ENCODE measurements around the gene KLHL26.

Gene KLHL26

DNA sequence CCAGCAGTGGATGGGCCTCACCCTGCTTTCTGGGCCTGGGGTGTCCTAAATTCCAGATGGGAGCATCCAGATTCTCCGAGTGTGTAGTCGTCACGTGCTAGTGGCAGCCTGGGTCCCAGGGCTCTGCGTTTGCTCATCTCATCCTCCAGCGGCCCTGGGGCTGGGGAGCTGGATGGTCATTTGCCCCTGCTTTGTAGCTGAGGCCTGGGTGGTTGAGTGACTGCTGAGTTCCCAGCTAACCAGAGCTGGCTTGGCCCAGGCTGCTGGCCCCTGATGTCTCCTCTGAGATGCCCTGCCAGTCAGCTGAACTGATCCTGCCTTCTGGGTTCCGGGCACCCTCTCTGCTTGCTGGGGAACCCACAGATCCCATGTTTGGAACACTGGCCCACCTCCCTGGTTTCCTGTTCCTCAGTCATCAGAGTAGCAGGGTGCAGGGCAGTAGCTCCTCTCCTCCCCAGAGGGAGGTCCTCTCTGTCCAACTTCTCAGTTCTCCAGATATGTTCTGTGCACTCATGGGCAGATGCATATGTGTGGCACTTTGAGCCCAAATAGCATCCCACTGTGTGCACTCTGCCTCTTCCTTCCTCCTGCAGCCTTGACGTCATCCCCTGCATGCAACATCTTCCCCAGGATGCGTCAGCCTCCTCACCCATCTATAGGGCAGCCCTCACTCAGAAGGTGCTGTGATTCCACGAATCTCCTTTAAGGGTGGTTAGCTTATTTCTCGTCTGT, 24.3 kb downstream of the KLHL26 start:
- no peak overlapping the region for H3K4me3 ChIP-seq (ENCODE audit: low read depth, low read length)
- DNase-seq (ENCODE audit: low read depth) = no peak
- in situ Hi-C loops (cut with HindIII; ENCODE audit: low sequenced_read_pairs) = no loop called here
- TF ChIP-seq, protein P1, sequence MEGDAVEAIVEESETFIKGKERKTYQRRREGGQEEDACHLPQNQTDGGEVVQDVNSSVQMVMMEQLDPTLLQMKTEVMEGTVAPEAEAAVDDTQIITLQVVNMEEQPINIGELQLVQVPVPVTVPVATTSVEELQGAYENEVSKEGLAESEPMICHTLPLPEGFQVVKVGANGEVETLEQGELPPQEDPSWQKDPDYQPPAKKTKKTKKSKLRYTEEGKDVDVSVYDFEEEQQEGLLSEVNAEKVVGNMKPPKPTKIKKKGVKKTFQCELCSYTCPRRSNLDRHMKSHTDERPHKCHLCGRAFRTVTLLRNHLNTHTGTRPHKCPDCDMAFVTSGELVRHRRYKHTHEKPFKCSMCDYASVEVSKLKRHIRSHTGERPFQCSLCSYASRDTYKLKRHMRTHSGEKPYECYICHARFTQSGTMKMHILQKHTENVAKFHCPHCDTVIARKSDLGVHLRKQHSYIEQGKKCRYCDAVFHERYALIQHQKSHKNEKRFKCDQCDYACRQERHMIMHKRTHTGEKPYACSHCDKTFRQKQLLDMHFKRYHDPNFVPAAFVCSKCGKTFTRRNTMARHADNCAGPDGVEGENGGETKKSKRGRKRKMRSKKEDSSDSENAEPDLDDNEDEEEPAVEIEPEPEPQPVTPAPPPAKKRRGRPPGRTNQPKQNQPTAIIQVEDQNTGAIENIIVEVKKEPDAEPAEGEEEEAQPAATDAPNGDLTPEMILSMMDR (IDR thresholded peaks at IDR 0.05; ENCODE audit: low read depth, low read length, missing control alignments) = no peak

DNA sequence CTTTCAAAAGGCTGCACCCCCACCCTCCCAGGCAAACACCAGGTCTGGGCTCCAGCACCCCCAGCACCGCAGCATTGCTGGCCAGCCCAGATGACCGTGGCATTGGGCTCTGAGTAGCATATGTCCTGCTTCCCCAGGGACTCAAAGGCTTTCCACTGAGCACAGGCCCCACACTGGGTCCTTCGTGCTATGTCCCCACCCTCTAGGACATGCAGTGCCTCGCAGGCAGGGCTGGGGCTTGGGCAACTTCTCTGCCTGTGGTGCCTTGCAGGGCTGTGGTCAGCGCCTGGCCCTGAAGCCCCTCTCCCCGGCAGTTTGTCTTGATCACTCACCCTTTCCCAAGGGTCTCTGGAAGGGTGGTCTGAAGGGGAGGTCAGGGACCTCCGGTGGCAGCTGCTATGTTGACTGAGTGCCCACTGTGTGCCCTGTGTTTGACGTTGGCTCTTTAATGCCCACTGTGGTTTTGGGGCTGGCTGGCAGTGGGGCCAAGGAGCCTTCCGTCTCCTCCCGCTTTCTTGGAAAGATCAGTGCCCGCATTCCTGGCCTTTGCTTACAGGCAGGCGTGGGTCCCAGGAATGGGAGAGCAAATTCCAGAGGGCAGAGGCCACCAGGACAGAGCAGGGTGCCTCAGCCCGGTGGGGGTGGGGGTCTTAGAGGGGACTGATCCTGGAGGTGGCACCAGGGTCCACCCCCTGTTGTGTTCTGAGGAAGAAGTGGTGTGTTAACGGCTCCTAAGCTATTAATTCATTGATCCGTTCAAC, 26.3 kb downstream of the KLHL26 start:
- TF ChIP-seq, protein P1 (IDR thresholded peaks at IDR 0.05; ENCODE audit: low read depth, low read length, missing control alignments) = no peak
- no peak for DNase-seq (ENCODE audit: low read depth)
- in situ Hi-C loops (cut with HindIII; ENCODE audit: low sequenced_read_pairs) = no loop called here
- no peak overlapping the region for H3K4me3 ChIP-seq (ENCODE audit: low read depth, low read length)

DNA sequence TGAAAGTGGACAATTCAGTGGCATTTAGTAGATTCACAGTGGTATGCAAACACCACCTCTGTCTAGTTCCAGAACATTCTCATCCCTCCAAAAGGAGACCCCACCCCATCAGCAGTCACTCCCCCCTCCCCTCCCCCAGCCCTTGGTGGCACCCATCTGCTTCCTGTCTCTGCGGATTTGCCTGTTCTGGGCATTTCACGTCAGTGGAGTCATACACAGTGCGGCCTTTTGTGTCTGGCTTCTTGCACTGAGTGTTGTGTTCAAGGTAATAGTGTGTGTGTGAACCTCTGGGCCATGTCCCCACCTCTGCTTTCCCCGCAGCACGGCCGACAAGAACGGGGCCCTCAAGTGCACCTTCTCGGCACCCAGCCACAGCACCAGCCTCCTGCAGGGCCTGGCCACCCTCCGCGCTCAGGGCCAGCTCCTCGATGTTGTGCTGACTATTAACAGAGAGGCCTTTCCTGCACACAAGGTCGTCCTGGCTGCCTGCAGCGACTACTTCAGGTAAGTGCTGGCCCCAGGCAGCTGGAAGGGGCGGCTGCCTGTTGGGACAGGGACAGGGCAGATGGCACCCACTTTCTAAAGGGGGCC, 27.2 kb downstream of the KLHL26 start:
- TF ChIP-seq, protein P1 (IDR thresholded peaks at IDR 0.05; ENCODE audit: low read depth, low read length, missing control alignments) = no peak
- in situ Hi-C loops (cut with HindIII; ENCODE audit: low sequenced_read_pairs) = no loop called here
- no peak for DNase-seq (ENCODE audit: low read depth)
- H3K4me3 ChIP-seq (ENCODE audit: low read depth, low read length) = no peak overlapping the region

DNA sequence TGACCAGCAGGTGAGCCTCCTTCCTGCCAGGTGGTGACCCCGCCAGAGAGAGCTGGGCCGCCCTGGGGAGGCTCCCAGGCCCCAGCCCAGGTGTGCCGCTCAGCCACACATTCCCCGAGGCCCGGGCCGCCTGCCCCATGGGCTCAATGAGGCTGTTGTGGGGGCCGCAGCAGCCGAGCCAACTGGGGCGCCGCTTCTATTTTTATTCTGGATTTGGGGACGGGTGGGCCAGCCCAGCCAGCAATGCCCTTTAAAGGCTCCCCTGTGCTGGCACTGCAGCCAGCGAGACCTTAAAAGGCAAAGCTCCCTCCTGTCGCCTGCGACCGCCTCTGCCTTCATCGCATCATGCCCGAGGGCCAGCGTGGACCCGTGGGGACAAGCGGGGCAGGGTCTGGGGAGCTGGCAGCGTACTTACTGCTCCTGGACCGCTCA, 29.0 kb downstream of the KLHL26 start:
- no peak for DNase-seq (ENCODE audit: low read depth)

DNA sequence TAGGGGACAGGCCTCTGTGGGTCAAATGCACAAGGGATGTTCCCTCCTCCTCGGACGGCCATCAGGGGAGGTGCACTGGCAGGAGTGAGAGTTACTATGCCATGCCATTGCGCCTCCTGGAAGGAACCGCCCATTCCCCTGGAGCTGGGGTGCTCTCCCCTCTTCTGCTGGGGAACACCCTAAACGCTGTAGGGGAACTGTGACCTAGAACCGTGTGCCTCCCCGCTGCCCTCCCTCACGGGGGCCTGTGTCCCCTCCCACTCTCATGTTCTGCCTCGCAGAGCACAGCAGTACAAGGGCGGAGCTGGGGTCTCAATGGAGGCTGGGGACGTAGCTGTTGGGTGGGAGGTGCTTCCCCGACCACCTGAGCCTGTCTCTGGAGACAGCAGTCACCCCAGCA, 29.5 kb downstream of the KLHL26 start:
- in situ Hi-C loops (cut with HindIII; ENCODE audit: low sequenced_read_pairs) = no loop called here
- no peak overlapping the region for H3K4me3 ChIP-seq (ENCODE audit: low read depth, low read length)
- no peak for DNase-seq (ENCODE audit: low read depth)
- TF ChIP-seq, protein P1 (IDR thresholded peaks at IDR 0.05; ENCODE audit: low read depth, low read length, missing control alignments) = no peak

More for the DNA sequence above, 29.0 kb downstream of the KLHL26 start:
- TF ChIP-seq, protein P1 (IDR thresholded peaks at IDR 0.05; ENCODE audit: low read depth, low read length, missing control alignments) = no peak
- in situ Hi-C loops (cut with HindIII; ENCODE audit: low sequenced_read_pairs) = no loop called here
- H3K4me3 ChIP-seq (ENCODE audit: low read depth, low read length) = no peak overlapping the region

DNA sequence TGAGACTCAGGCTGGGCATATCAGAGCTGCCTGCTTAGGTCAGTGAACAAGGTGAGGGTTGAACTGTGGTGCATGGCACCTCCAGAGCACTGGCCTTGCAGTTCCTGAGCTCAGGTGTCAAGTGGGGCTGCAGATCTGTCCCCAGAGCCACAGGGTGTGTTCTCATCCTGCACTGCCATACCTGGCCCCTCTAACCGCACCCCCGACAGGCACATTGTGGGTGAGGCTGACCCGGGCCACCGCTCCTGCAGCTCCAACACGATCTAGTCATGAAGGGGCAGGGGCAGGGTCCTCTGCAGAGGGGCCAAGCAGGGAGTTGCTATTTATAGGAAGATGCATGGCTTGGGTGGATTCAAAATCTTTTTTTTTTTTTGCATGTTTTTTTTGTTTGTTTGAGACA, 30.0 kb downstream of the KLHL26 start:
- in situ Hi-C loops (cut with HindIII; ENCODE audit: low sequenced_read_pairs) = no loop called here
- no peak for DNase-seq (ENCODE audit: low read depth)
- TF ChIP-seq, protein P1 (IDR thresholded peaks at IDR 0.05; ENCODE audit: low read depth, low read length, missing control alignments) = no peak
- H3K4me3 ChIP-seq (ENCODE audit: low read depth, low read length) = no peak overlapping the region

Data from astrocyte of the cerebellum (primary cell).